Adrenal gland (tissue), 5 donors: Measurements from ENCODE around the gene GHDC.

Source experiments
- POLR2A ChIP-seq, 2 donors: fragments of 450-650 bp; IDR thresholded peaks; one replicate each; pipeline ENCODE4 v1.6.1; 2017; ENCODE audit warnings: antibody characterized with exemption in 2 of 2, mild to moderate bottlenecking in 2 of 2, moderate library complexity in 1 of 2
- TF ChIP-seq, protein P1 (sequence below), 6 experiments: fragments of 450-650 bp in 4 of 6; fragments of 200-600 bp in 2 of 6; sonication (generic) in 1 of 6; IDR thresholded peaks; 1 replicate in 5 of 6; 2 replicates in 1 of 6; pipeline versions ENCODE4 v1.5.1 to v1.8.0; 2016 to 2021; ENCODE audit warnings: antibody characterized with exemption in 6 of 6, mild to moderate bottlenecking in 2 of 6, moderate library complexity in 1 of 6
- donor health status: DM: no; HTN: no; CAD: no.

DNA sequence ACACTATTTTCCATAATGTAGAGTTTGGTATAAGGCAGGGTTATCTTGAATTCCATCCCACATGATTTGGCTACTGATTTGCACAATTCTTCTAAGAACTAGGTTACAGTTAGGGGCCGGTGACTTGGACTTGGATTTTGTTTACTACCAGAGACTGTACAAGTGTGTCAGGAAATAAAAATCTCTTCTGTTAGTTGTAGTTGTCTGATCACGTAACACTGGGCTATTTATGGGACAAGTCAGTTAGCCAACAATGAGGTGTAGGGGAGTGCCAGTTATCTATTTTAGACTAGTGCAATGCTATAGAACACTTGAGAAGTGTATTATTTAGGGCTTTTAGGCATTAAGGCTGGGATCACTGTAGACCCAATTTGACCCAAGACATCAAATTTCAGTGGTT lies 39.7 kb upstream of the GHDC start:
- TF ChIP-seq, protein P1, sequence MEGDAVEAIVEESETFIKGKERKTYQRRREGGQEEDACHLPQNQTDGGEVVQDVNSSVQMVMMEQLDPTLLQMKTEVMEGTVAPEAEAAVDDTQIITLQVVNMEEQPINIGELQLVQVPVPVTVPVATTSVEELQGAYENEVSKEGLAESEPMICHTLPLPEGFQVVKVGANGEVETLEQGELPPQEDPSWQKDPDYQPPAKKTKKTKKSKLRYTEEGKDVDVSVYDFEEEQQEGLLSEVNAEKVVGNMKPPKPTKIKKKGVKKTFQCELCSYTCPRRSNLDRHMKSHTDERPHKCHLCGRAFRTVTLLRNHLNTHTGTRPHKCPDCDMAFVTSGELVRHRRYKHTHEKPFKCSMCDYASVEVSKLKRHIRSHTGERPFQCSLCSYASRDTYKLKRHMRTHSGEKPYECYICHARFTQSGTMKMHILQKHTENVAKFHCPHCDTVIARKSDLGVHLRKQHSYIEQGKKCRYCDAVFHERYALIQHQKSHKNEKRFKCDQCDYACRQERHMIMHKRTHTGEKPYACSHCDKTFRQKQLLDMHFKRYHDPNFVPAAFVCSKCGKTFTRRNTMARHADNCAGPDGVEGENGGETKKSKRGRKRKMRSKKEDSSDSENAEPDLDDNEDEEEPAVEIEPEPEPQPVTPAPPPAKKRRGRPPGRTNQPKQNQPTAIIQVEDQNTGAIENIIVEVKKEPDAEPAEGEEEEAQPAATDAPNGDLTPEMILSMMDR (IDR thresholded peaks at IDR 0.05): no peak
- no peak for TF ChIP-seq POLR2A (IDR thresholded peaks at IDR 0.05)
